ENCODE measurements around the gene MGAT4A. TPM values are rescaled to one million over a fixed set of nuclear protein-coding genes. Genes with fewer than 3 reads are reported as not detected.

Gene MGAT4A
- polyA plus RNA-seq, 4 donors, result 16.0 to 42.6 (median 29.3) TPM

DNA sequence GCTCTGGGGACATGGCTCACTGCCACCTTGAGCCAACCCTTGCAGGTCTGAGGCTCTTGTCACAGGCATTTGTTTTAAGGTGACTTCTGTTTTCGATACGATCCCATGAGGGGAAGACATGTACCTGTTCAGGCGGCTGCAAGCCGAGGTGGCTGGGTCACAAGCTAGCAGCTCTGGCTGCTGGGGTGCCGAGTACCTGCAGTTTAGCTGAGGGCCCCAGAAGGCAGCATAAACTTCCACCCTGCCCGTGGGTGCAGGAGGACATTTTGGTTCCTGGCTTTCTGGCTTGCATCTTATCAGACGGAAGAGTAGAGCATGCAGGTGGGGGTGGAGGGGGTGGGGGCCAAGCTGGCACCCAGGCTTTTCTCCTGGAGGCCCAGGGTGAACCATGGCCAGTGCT, 151.0 kb downstream of the MGAT4A start:
- no peak for DNase-seq (ENCODE audit: low read depth in 4 of 4, low spot score in 3 of 4)

GRCh38 chr2:98578231-98578630, 152.7 kb downstream of the MGAT4A start:
- DNase-seq (ENCODE audit: low read depth in 4 of 4, low spot score in 3 of 4), result no peak

DNA sequence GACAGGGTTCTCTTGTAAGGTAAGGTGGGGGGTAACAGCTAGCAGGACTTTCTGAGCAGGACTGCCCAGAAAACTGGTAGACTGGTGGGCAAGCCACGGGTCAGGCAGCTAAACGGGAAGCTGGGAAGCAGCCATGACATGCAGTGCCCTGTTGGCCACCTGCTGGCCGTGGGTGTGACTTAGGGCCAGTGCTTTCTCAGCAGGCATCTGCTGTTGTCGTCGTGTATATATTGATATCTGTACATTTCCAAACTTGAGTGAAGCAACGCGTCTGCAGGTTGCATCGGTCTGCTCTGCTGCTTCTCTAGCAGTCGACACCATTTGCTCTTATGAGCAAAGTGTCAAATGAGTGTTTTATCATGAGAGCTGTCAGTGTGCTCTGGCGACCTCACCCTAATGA, 153.6 kb downstream of the MGAT4A start:
- DNase-seq (ENCODE audit: low read depth in 4 of 4, low spot score in 3 of 4), result no peak

GRCh38 chr2:98576666-98577312, 154.1 kb downstream of the MGAT4A start:
- no peak for DNase-seq (ENCODE audit: low read depth in 4 of 4, low spot score in 3 of 4)

DNA sequence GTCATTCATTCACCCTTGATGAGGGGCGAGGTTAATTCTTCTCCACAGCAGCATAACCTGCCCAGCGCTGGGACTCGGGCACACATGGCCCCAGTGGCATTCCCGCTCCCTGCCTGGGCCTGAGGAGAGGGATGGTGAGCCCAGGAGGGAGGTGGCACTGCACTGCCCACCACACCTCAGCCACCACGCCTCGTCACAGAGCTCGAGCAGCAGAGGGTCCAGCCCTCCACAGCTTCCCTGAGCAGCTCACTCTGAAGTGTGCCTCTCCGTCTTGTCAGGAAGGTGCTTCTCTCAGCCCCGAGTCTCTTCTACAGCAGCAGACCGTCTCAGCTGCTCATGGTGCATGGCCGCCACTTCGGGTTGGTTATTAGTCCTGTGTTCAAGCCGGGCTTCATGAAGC, 157.5 kb downstream of the MGAT4A start:
- DNase-seq (ENCODE audit: low read depth in 4 of 4, low spot score in 3 of 4), result no peak

DNA sequence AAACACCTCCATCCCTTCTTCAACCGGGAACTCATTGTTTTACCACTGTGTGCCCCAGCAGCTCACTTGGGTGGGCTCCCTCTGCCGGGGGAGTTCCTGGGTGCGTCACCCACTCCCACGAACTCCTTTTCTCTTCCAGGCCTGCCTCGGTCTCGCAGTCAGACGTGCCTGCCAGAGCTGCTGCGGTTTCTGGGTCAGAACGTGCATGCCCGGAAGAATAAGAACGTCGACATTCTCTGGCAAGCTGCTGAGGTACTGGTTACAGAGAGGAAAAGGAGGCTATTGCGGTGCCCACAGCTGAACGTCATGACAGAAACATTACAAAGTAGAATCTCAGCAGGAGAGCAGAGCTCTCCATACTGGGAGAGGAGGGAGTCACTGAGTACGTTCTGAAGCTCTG, 158.3 kb downstream of the MGAT4A start:
- no peak for DNase-seq (ENCODE audit: low read depth in 4 of 4, low spot score in 3 of 4)

DNA sequence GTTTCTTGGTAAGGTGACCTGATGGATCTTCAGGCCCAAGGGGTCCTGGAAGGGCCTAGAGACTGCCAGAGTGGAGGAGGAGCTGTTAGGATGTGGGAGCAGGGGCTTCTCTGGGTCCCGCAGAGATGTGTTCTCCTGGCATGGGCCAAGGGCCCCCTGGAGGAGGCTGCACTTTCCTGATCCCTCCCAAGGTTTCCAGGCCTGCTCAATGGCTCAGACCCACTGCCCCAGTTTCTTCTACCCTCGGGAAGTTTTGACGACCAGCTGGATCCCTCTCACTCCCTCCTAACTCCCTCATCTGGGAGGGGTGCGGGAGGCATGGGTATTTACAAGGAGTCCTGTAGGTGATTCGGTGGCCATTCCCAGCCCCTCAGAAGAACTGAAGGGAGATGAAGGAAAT, 158.7 kb downstream of the MGAT4A start:
- DNase-seq (ENCODE audit: low read depth in 4 of 4, low spot score in 3 of 4), result no peak

GRCh38 chr2:98571796-98572195, 159.1 kb downstream of the MGAT4A start:
- no peak for DNase-seq (ENCODE audit: low read depth in 4 of 4, low spot score in 3 of 4)

GRCh38 chr2:98571121-98571701, 159.7 kb downstream of the MGAT4A start:
- no peak for DNase-seq (ENCODE audit: low read depth in 4 of 4, low spot score in 3 of 4)

DNA sequence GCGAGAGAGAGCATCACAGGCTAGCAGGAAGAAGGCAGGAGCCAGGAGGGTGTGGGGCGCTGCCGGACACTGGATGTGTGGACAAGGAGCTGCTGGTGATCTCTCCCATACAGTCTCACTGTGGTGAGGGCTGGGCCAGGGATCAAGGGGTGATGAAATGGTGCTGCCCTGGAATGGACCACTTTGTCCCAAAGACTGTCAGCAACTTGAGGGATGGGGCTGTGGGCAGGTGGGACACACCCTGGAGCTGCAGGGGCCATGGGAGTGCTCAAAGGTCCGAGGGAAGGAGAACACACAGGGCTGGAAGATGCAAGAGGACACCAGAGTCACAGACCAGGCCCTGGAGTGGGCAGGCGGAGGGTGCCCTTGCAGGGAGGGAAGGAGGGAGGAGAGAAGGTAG, 160.6 kb downstream of the MGAT4A start:
- DNase-seq (ENCODE audit: low read depth in 4 of 4, low spot score in 3 of 4), result no peak

- DNase-seq (ENCODE audit: low read depth in 4 of 4, low spot score in 3 of 4), result no peak
These were observed 161.0 kb downstream of the MGAT4A start for GRCh38 chr2:98569915-98570314.

- DNase-seq (ENCODE audit: low read depth in 4 of 4, low spot score in 3 of 4), result no peak
These were observed 161.6 kb downstream of the MGAT4A start for GRCh38 chr2:98569197-98569793.

Other genes with a start within 250 kb of the MGAT4A start
- 10 to 100 TPM; 61.2 to 84.1 (median 80.2) TPM for gene COA5, start 122.6 kb downstream of the MGAT4A start, polyA plus RNA-seq (ENCODE audit: insufficient read length in 4 of 4)
- gene UNC50, start 122.5 kb downstream of the MGAT4A start, polyA plus RNA-seq (ENCODE audit: insufficient read length in 4 of 4), result 10 to 100 TPM; 54.4 to 80.2 (median 70.5) TPM
- 1 to 10 TPM; 1.5 to 3.2 (median 2.7) TPM for gene CRACDL, start 205.1 kb upstream of the MGAT4A start, polyA plus RNA-seq (ENCODE audit: insufficient read length in 4 of 4)

Data from left renal pelvis (tissue), 4 donors.